GM06990 (cell line): ENCODE measurements around the gene GNA15.

ENCODE experiments used
- DNase-seq: peaks from one replicate; pipeline ENCODE4 v3.0.0-alpha.2; 2011; ENCODE audit not compliant: insufficient read length; ENCODE audit errors: extremely low read depth
- H3K27me3 ChIP-seq: replicated peaks from 2 replicates; pipeline ENCODE4 v1.6.0; 2011; ENCODE audit warnings: low read length; ENCODE audit not compliant: control insufficient read depth, insufficient read depth
- H3K36me3 ChIP-seq: 2 replicates; pipeline ENCODE4 v1.5.1; 2011; ENCODE audit warnings: low read length; ENCODE audit not compliant: control insufficient read depth, insufficient read depth
- H3K4me3 ChIP-seq: replicated peaks from 2 replicates; pipeline ENCODE4 v1.5.1; 2011; ENCODE audit warnings: low read depth, mild to moderate bottlenecking, control low read depth, low read length
- CTCF ChIP-seq: IDR thresholded peaks from 2 replicates; pipeline ENCODE4 v1.5.1; 2011; ENCODE audit warnings: low read length, control low read depth, mild to moderate bottlenecking, inconsistent platforms; ENCODE audit not compliant: insufficient read depth, poor library complexity, severe bottlenecking

Gene GNA15

GRCh38 chr19:3121821-3122511, 13.9 kb upstream of the GNA15 start:
- Histone ChIP-seq H3K27me3 (no peaks in the 10 kb centered on the region), H3K36me3 (no peaks in the 10 kb centered on the region), H3K4me3 (no peak overlapping the region)
- no peak for TF ChIP-seq CTCF
- DNase-seq, result no peak

- Histone ChIP-seq H3K4me3 (no peak overlapping the region), H3K36me3 (no peaks in the 10 kb centered on the region), H3K27me3 (no peaks in the 10 kb centered on the region)
- no peak for DNase-seq
- TF ChIP-seq CTCF, result no peak
Observed at GRCh38 chr19:3122512-3122870, 13.3 kb upstream of the GNA15 start.

- Histone ChIP-seq H3K36me3 (no peaks in the 10 kb centered on the region), H3K4me3 (no peak overlapping the region), H3K27me3 (no peaks in the 10 kb centered on the region)
- peak; percentile 9 for DNase-seq
- TF ChIP-seq CTCF, result no peak
Observed at GRCh38 chr19:3123088-3123721, 12.6 kb upstream of the GNA15 start.

GRCh38 chr19:3123956-3124355, 11.9 kb upstream of the GNA15 start:
- no peaks in the 10 kb centered on the region for H3K36me3 ChIP-seq
- peak; percentile 13 for DNase-seq
- H3K4me3 ChIP-seq, result no peak overlapping the region
- no peaks in the 10 kb centered on the region for H3K27me3 ChIP-seq
- no peak for TF ChIP-seq CTCF

- H3K36me3 ChIP-seq, result no peaks in the 10 kb centered on the region
- no peak for TF ChIP-seq CTCF
- H3K27me3 ChIP-seq, result no peaks in the 10 kb centered on the region
- peak; percentile 30 for DNase-seq
- H3K4me3 ChIP-seq, result no peak overlapping the region
Observed at GRCh38 chr19:3124630-3125029, 11.2 kb upstream of the GNA15 start.
